ENCODE measurements around the gene IKZF1.
A peak's percentile ranks its signal among the peaks of the same experiment; 100 is the strongest.

The IKZF1 gene

DNA sequence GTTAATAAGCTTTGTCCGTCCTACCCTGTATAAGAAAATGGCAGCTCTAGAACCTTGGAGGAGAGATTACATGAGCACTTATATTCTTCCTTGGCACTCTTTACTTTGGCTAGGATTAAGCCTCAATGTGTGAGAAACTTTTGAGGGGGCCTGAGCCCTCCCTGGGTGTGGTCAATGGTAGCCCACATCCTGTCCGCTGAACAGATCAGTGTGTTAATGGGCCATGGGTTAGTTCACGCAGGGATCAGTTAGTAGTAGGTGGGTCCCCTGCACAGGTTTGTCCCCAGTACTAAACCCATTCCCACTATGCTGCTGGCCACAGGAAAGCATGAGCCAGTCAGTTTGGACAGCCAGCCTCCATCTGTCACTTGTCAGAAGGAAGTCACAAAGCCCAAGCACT, 20.2 kb upstream of the IKZF1 start:
- no peak for DNase-seq

DNA sequence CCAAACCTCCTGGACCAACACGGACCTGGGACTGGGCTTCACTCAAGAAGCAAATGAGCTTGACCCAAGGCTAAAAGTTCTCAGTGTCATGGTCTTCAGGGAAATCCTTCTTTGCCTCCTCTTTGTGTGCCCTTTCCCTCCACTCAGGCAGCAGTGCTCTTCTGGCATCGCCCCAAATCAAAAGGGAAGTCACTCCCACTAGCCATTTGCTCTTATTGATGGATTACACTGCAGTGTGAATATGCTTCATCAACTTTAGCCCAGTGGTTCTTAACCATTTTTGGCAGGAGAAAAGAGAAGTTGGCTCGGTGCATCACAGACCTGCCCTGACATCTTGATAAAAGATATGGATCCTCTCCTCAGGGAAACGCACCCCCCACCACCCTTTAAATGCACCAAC, 19.2 kb upstream of the IKZF1 start:
- no peak for DNase-seq

DNA sequence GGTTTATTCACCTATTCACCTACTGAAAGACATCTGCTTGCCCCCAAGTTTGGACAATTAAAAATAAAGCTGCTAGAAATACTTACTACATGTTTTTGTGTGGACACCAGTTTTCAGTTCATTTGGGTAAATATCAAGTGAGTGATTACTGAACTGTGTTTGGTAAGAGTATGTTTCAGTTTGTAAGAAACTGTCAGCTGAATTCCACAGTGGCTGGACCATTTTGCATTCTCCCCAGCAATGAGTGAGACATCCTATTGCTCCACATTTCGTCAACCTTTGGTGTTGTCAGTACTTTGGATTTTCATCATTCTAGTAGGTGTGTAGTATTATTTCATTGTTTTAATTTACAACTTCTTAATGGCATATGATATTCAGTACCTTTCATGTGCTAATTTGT, 17.4 kb upstream of the IKZF1 start:
- DNase-seq = no peak

DNA sequence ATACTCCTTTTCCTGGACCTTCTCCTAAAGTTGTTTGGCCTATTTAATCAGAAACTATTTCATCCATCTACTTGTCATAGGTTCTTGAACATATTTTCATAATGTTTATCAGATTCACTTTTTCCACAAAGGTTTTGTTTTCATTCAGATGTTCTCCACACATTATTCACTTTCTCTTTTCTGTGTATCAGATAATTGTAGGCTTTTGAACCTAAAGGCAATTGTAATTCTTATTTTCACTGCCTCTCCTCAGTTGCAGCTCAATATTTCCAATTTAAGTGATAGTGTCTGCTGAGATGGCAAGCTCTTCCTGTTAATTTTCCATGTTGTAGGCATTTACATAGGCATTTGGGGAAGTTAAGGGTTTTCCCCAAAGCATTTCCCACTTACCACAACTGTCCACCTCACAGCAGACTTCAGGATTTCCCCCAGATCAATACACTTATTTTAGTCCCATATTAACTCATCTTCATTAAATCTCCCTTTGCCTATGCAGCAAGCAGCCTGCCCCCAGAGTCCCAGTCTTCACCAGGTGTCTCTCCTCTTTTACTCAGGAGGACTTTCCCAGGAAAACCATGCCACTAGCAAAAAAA, 12.3 kb upstream of the IKZF1 start:
- no peak for DNase-seq

DNA sequence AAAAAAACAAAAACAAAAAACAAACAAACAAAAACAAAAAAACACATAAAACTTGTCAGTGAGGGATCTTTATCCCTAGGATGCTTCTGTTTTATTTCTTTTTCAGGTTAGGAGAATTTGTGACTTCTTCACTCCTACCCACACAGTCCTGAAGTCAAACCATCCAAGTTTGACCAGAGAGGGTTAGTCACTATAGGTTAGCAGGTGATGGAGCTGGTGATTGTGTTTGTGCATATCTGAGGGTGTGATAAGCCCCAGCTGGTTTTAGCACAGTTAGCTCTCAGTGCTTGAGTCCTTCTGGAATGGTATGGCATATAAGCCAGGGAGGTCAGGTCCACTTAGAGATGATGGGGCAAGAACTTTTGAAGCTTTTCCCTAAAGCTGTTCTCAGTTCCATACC, 11.8 kb upstream of the IKZF1 start:
- DNase-seq = no peak

DNA sequence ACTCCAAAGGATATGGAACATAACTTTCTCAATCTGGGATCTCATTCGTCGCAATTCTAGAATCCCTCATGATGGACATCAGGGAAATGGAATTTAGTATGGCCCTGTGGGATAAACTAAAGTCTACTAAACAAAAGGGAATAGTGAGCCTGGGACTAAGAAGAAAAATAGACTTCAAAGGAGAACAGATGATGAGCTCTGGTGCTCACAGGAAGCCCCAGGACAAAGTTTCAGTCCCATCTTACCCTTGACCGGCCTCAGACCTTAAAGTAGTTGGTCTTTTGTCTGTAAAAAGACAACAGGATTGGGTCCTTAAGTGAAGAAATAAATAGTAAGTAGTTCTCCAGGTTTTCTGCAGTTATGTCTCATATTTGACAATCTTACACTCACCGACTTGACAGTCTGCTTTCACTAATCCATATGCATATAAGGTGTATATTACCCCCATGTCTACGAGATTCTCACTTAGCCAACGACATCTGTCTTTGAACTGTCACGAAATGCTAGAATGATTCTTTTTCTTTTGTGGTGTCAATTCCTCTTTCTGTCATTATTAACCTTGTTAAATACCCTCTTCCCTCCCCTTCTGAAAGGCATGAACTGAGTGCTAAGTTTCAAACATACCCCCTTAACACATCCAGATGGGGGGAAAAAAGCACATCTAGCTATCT, 10.9 kb upstream of the IKZF1 start:
- DNase-seq = no peak

DNA sequence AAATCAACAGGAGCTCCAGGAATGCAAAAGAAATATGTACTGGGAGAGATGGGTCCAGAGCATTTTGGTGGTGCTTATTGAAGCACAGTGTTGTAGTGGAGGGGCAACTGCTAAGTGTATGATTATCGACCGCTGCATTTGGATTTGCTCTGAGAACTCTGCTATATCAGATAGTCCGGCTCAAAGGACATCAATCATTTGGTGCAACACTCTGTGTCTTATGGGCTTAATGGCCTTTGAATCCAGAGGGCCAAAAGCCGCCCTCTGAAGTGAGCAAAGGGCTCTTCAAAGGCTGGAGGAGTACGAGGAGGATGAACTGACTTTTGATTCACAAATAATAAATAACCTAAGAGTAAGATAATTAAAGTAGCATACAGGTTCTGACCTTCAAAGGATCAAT, 9.4 kb upstream of the IKZF1 start:
- no peak for DNase-seq

DNA sequence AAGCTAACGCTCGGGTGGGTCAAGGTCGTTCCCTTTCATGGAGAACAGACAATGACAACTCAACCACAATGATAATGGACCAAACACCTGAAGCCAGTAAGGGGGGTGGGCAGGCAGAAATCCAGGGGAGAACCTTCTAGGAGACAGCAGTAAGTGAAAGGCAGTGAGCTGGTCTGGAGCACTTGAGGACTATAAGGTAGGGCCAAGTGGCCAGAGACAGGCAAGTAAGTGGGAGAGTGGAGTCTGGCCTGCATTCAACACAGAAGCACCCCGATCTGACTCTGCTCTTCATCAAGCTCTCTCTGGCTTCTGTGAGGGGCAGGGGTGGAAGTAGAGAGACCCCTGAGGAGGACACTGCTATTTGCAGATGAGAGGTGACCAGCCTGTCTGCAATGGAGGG, 7.7 kb upstream of the IKZF1 start:
- no peak for DNase-seq

DNA sequence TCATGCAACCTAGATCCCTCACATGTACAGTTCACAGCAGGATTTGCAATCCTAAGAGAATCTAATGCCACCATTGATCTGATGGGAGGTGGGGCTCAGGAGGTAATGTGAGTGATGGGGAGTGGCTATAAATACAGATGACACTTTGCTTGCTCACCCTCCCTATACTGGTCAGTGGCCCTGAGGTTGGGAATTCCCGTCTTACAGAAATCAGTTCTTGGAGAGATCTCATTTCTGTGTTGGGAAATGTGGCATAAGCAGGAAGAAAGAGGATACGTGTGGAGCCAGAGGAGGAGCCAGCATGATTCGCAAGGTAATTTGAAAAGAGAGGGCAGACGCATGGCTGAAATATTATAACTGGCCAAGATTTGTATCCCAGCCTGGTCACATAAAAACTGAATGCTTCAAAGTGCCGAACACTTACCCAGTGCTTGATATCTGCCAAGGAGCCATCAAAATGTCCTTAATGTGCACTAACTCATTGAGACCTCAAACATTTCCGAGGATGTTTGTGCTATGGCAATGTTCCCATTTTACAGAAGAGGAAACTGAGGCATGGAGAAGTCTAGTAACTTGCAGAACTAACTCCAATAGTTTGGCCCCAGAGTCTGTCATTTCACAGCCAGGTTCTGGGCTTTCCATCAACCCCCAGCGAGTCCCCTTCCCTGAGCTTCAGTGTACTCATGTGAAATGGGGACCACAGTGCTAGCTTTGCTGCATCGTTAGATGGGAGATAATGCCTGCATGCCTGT, 5.5 kb upstream of the IKZF1 start:
- DNase-seq = no peak

DNA sequence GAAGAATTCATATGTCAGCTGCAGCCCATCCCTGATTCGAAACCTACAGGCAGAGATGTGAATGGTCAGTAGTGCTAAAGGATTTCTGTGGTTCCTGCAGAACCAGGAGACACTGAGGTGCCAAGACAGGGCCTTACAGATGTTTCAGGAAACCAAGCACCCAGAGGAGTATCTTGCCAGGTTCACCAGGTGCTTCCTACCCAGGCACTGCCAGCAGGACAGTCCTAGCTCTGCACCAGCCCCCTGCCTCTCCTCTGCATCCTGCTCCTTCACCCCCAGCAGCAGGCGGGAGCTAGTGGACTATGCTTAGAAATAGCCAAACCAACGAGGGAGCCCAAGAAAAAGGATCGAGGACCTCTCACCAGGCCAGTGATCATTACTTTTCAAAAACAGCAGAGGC, 4.2 kb upstream of the IKZF1 start:
- DNase-seq = no peak

DNA sequence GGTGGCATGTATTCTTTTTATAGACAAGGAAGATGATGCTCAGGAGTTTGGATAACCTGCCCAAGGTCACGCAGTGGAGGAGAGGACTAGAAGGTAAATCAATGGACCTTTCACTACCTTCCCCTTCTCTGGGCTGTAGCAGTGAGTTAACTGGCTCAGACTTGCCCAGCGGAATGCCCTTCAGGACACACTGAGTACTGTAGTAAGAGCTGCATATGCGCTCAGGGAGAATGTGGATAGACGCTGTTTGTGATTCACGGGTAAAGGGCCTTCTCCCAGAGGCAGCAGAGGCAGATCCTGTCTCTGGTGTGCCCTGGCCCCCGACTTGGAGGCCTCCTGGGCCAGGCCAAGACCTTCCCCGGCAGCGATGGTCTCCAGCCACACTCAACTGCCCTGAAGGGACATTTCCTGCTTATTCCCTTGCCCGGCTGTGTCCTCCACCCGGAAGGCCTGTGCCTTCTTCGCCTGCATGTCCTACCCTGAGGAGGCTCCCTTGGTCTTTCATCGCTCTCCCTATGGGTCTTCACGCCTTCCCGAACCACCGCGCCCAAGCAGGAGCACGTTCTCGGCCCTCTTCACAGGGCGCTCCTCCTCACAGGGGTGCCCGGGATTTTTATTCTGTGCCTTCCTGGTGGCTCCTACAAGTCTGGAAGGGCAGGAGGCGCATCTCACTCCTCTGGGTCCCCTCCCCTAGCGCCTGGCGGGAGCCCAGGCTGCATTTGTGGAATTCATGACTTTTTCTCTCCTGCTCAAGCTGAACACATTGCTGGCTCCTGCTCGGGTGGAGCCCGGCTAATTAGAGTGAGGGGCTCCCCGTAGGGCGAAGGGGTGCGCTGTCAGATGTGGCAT, 1.8 kb upstream of the IKZF1 start:
- DNase-seq = no peak

DNA sequence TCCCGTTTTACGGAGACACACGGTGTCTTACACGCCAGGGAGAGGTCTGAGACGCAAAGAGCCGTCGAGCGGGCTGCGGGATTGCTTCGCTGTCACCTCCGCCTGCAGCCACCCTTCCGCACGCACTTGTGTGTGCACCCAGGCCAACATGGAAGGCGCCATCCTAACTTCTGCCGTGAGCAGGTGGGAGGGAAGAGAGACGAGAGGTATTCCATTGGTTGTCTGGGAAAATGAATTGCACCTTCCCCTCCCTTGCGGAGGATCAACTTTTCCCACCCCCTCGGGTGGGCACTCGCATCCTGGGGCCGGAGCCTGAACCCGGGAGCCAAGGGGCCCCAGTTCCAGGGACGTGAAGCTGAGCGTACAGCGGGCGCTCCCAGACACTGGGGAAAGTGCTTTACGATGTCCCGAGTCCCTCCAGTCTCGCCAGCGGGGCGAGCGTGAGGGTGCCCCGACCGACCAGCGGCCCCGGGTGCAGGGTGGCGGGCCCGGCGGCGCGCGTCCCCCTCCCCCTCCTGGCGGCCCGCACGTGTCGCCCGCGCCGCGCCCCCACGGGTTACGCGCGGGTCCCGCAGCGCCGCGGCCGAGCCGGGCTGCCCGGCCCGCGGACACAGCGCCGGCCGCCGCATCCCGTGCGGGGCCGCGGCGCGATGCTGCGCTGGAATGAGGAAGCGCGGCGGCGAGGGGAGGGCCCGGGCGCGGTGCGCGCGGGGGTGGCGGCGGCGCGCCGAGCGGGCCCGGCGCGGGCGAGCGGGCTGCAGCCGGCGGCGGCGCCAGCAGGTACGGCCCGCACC, 984 bp upstream of the IKZF1 start:
- peak; percentile 38 for DNase-seq

DNA sequence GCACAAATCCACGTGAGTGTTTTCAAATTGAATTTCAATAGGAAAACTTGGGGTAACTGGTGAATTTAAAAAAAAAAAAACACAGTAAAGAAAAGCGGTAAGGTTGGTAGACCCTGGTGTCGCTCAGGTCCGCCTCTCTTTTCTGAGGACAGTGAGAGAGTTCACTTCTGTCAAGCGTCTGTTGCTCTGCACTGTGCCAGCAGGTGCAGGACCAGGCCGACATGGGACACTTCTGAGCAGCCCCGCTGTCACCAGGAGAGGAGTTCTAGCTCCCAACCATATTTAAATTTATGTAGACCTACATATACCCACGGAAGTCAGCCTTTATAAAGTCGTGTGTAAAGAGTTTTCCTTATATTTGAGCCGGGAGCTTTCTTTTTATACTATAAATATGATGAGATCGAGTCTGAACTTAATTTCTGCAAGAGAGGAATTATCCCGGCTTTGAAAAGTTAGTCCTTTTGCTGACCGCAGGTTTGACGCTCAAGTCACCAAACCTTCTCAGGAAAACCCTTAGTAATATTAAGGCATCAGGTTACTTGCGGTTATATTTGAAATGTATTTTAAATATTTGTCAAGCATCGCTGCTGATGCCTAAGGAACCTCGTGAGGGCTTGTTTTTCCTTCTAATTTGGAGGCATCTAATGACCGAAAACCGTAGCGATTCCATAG, 531 bp downstream of the IKZF1 start:
- DNase-seq = peak; percentile 47

DNA sequence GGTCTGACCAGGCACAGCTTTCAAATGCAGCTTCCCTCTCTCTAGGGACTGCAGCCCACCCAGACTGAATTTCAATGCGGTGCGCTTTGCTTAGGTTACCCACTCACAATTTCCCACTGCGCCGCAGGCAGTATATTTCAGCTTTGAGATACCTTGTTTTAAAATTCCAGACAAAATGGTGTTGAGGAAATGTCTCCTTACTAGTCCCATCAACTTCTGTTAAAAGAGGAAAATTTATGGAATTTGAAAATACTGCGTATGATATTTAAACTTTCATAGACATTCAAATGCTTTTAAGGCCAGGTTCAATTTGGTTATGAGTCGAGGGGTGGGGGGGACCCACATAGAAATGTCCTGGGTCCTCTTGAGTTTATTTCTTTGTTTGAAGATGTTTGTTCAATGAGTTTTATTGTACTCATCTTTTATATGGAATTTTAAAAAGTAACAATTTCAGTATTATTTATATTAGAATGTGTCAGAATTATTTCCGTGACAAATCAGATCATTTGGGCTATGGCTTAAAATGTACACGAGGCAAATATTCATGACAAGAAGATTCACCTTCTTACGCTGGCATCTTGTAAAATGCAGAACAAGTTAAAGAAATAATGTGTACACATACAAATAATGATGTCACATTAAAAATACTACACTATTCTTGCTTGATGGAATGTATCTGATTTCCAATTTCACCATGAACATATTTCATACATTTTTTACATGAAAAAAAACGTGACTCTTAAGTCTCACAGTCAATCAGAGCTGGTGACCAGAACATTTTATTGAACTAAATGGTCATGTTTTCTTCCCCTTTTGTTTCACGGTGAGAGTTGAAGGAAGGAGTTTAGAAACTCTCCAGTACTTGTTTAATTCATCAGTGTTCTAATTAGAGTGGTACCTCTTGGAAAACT, 1.3 kb downstream of the IKZF1 start:
- DNase-seq = no peak

DNA sequence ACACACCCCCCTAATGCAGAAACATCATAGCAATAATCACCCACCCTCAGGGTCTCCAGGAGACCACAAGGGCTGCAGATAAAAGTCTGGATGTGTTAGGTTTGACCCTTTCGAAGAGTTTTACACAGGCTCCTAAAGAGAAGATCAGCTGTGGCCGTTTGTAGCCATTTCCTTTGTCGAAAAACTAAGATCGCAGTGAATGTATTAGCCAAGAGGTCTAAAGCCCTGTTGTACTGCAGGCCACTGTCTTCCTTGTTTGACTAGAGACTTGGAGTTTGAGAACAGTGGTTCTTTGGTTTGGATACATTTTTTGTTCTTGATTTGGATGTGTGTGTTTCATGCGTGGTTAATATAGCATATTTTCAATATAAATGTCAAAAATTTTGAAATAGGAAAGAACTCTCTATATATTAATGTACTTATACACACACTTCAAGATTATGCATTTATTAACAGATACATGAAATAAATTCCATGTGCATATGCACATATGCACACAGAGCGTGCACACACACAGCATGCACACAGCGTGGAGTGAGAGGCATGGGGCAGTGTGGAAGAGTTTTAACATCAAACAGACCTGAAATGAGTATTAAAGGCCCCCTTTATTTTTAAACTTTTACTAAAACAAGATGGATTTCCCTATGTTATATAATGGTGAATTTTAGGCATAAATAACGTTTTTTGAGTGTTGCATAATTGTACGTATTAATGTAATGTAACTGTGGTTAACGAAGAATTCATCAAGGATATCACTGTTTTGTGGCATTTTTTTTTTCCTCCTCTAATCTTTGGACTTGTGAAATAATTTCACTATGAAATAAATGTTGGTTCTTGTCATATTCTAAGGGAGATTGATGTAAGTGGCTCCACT, 2.2 kb downstream of the IKZF1 start:
- DNase-seq = no peak

DNA sequence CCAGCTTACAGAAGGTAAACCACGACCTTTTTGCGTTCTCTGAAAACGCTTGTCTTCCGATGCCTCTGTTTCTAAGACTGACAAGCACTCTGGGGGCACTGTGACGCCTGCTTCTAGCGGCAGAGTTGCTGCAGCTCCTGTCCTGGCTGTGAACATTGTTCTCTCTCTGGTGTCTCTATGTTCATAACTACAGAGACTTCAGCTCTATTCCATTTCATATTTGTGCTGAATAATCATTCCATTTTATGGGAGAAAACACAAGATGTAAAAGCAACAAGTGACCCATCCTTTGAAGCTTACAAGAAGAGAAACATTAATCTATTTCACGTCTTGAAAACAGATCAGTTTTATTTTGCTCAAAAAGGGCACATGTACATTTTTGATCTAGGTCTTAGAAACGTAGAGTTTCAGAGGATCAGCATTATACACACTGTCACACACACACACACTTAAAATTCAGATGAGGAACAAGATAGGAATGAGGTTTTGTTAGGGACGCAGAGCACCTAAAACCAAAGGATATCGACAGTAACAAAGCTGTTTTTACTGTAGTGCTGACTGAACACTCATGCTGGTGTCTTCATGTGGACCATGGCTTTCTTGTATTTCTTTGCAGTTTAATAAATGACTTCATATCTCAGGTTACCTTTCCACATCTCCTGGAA, 3.0 kb downstream of the IKZF1 start:
- peak; percentile 44 for DNase-seq

DNA sequence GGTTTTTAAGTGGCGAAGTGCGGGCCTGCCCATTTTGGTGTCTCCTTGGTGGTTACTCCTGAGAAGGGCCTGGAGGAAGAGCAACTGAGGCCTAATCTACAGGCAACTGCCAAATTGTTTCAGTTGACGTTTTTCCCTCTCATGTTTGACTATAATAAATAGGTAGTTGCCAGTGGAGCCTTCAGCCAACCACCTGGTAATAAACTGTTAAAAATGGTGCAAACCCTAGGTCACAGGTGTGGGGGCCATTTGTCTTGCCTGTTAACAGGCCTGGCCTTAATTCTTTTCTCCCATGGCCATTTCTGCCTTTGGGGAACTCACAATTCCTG, 3.7 kb downstream of the IKZF1 start:
- no peak for DNase-seq

DNA sequence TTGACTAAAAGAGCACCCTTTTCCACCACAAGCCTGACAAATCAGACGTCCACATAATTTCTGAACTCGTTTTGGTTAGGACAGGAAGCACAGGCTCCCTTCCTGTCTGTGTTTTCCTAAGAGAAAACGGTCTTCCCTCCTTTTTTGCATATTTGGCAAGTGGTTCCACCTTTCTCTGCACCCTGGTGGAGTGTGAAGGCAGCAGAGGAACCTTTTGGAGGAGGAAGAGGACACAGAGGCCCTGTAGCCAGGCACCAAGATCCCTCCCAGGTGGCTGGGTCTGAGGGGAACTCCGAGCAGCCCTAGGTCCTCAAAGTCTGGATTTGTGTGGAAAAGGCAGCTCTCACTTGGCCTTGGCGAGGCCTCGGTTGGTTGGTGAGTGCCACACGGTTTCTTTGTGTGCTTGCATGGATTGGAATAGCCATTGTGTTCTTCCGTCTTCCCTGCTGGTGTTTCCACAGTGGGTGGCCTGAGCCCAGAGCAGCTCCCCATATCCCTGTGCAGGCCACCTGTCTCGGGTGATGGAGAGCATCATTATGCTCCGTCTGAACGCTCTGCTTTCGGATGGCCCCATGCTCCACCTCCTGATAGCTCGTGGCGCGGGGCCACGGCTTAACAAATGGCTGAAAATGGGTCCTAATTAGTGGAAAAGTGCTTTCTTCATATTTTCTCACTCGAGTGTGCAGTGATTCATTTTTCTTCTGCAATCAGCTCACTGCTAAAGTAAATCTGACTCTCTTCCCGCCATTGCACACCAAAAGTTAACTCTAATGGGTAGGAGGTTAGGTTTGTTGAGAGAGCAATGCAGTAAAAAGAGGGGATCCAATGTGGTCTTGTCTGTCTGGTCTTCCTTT, 4.2 kb downstream of the IKZF1 start:
- no peak for DNase-seq
